Measurements from ENCODE around the gene VPS41.

GRCh38 chr7:38863601-38864291 is 45.2 kb downstream of the VPS41 start:
- TF ChIP-seq CTCF (IDR thresholded peaks at IDR 0.05) (no peak), POLR2AphosphoS5 (IDR thresholded peaks at IDR 0.05) (no peak)

All from sigmoid colon (tissue), 4 donors.